Vagina (tissue), 2 donors: ENCODE measurements around the gene IFNL4. TPM values are rescaled to one million over a fixed set of nuclear protein-coding genes. Genes with fewer than 3 reads are reported as not detected.

Experiments
- DNase-seq, 2 donors: peaks; one replicate each; pipeline ENCODE4 v3.0.0-alpha.2; 2017; ENCODE audit errors: extremely low spot score in 2 of 2
- H3K27ac ChIP-seq: fragments of 200-600 bp; sonication (generic); one replicate; pipeline ENCODE4 v1.5.1; 2019
- H3K27me3 ChIP-seq: fragments of 200-600 bp; sonication (generic); one replicate; pipeline ENCODE4 v1.5.1; 2019
- H3K36me3 ChIP-seq, 2 donors: fragments of 200-600 bp; sonication (generic); one replicate each; pipeline ENCODE4 v1.5.1; 2017 to 2019
- H3K4me1 ChIP-seq: fragments of 200-600 bp; sonication (generic); one replicate; pipeline ENCODE4 v1.5.1; 2019
- H3K4me3 ChIP-seq, 2 donors: fragments of 200-600 bp; sonication (generic); 1 replicate in 1 of 2; 2 replicates in 1 of 2; pipeline ENCODE4 v1.5.1; 2016 to 2019
- H3K9me3 ChIP-seq: fragments of 200-600 bp; sonication (generic); one replicate; pipeline ENCODE4 v1.5.1; 2019
- CTCF ChIP-seq, 3 experiments: fragments of 450-650 bp in 2 of 3; fragments of 200-600 bp in 1 of 3; sonication (generic) in 1 of 3; IDR thresholded peaks; one replicate each; pipeline ENCODE4 v1.5.1; 2017 to 2019; ENCODE audit warnings: antibody characterized with exemption in 3 of 3, mild to moderate bottlenecking in 2 of 3, moderate library complexity in 2 of 3
- POLR2A ChIP-seq, 2 donors: fragments of 450-650 bp; IDR thresholded peaks; one replicate each; pipeline ENCODE4 v1.6.1; 2017; ENCODE audit warnings: antibody characterized with exemption in 2 of 2, mild to moderate bottlenecking in 2 of 2, moderate library complexity in 2 of 2
- POLR2AphosphoS5 ChIP-seq, 2 donors: sonication (generic); formaldehyde crosslinking; IDR thresholded peaks; one replicate each; pipeline ENCODE4 v1.9.0; 2017; ENCODE audit warnings: antibody characterized with exemption in 2 of 2, mild to moderate bottlenecking in 2 of 2, low read depth in 1 of 2; ENCODE audit not compliant: insufficient read depth in 1 of 2
- intact Hi-C: fragments of 100-400 bp; cut with DNase I; formaldehyde crosslinking; loops from one replicate; pipeline ENCODE4 v1.15.1; 2023
- total RNA-seq: library from RNA; depleted of rRNA; stranded (reverse); fragments of >200 nt; gene quantifications from one replicate; pipeline ENCODE4 v1.2.3, GENCODE V29; 2016

IFNL4 gene
- total RNA-seq, 1 donor from 2014 or later = not detected

GRCh38 chr19:39206122-39206521 lies 42.5 kb downstream of the IFNL4 start:
- no peak for DNase-seq
- no peak for TF ChIP-seq POLR2A (IDR thresholded peaks at IDR 0.05)
- no peak for TF ChIP-seq CTCF (IDR thresholded peaks at IDR 0.05)
- TF ChIP-seq POLR2AphosphoS5 (IDR thresholded peaks at IDR 0.05; ENCODE audit: insufficient read depth in 1 of 2, low read depth in 1 of 2) = no peak
- Histone ChIP-seq H3K4me1 (no peaks in the 10 kb centered on the region), H3K27ac (no peak overlapping the region), H3K9me3 (no peaks in the 10 kb centered on the region), H3K27me3 (peaks cover 7% of the 10 kb centered on the region), H3K36me3 (no peaks in the 10 kb centered on the region), H3K4me3 (no peak overlapping the region)
- intact Hi-C loops = loop anchor here (10.0 kb wide), 1 partner anchor 1749 kb away; no protein-coding TSS in a partner anchor

GRCh38 chr19:39205449-39205764 lies 43.2 kb downstream of the IFNL4 start:
- H3K27me3 ChIP-seq = peaks cover 7% of the 10 kb centered on the region
- H3K27ac ChIP-seq = no peak overlapping the region
- H3K4me1 ChIP-seq = no peaks in the 10 kb centered on the region
- H3K9me3 ChIP-seq = no peaks in the 10 kb centered on the region
- intact Hi-C loops = loop anchor here (10.0 kb wide), 1 partner anchor 1749 kb away; no protein-coding TSS in a partner anchor
- TF ChIP-seq POLR2AphosphoS5 (IDR thresholded peaks at IDR 0.05; ENCODE audit: insufficient read depth in 1 of 2, low read depth in 1 of 2) = no peak
- H3K36me3 ChIP-seq = no peaks in the 10 kb centered on the region
- no peak overlapping the region for H3K4me3 ChIP-seq
- DNase-seq = no peak

- intact Hi-C loops = loop anchor here (10.0 kb wide), 1 partner anchor 1751 kb away; no protein-coding TSS in a partner anchor
- H3K36me3 ChIP-seq = no peaks in the 10 kb centered on the region
- H3K27me3 ChIP-seq = peaks cover 7% of the 10 kb centered on the region
- no peaks in the 10 kb centered on the region for H3K9me3 ChIP-seq
- no peak within 1 kb of the TSS for H3K27ac ChIP-seq
- TF ChIP-seq POLR2AphosphoS5 (IDR thresholded peaks at IDR 0.05; ENCODE audit: insufficient read depth in 1 of 2, low read depth in 1 of 2) (no peak), CTCF (IDR thresholded peaks at IDR 0.05) (no peak), POLR2A (IDR thresholded peaks at IDR 0.05) (no peak)
- H3K4me1 ChIP-seq = no peaks in the 10 kb centered on the region
- DNase-seq = no peak
- H3K4me3 ChIP-seq = no peak within 1 kb of the TSS
These were observed 45.0 kb downstream of the IFNL4 start, which contains the start of gene SYCN for GRCh38 chr19:39203372-39204341. Gene SYCN (minus strand): TSS chr19:39204263. CDS start chr19:39204254, 9 bp downstream.

- H3K4me1 ChIP-seq = no peaks in the 10 kb centered on the region
- H3K27me3 ChIP-seq = peaks cover 7% of the 10 kb centered on the region
- H3K27ac ChIP-seq = no peak overlapping the region
- intact Hi-C loops = loop anchor here (10.0 kb wide), 1 partner anchor 1752 kb away; no protein-coding TSS in a partner anchor
- no peaks in the 10 kb centered on the region for H3K9me3 ChIP-seq
- DNase-seq = no peak
- no peak overlapping the region for H3K4me3 ChIP-seq
- TF ChIP-seq POLR2A (IDR thresholded peaks at IDR 0.05) = no peak
- no peak for TF ChIP-seq POLR2AphosphoS5 (IDR thresholded peaks at IDR 0.05; ENCODE audit: insufficient read depth in 1 of 2, low read depth in 1 of 2)
- no peak for TF ChIP-seq CTCF (IDR thresholded peaks at IDR 0.05)
- H3K36me3 ChIP-seq = no peaks in the 10 kb centered on the region
These were observed 45.7 kb downstream of the IFNL4 start for GRCh38 chr19:39202998-39203355.

DNA sequence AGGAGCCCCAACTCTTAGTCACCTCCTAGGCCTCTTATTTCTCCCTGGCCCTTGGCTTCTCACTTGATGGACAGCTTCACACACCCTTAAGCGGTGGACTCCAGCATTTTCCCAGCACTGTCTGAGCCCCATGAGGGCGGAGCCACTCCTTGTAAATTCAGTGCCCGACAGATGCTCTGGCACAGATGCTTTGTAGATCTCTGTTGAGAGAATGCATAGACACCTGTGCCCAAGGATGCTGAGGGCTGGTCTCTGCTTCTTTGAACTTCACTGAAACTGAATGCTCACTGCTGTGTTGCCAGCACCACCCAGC lies 47.9 kb downstream of the IFNL4 start:
- Histone ChIP-seq H3K4me1 (peaks cover 4% of the 10 kb centered on the region), H3K4me3 (no peak overlapping the region), H3K9me3 (no peaks in the 10 kb centered on the region), H3K27me3 (peaks cover 7% of the 10 kb centered on the region), H3K27ac (no peak overlapping the region), H3K36me3 (no peaks in the 10 kb centered on the region)
- no peak for DNase-seq
- intact Hi-C loops = loop anchor here (10.0 kb wide), 1 partner anchor 1754 kb away; no protein-coding TSS in a partner anchor
- no peak for TF ChIP-seq POLR2A (IDR thresholded peaks at IDR 0.05)
- no peak for TF ChIP-seq POLR2AphosphoS5 (IDR thresholded peaks at IDR 0.05; ENCODE audit: insufficient read depth in 1 of 2, low read depth in 1 of 2)
- TF ChIP-seq CTCF (IDR thresholded peaks at IDR 0.05) = no peak
